ENCODE results near the gene TMX3.
A peak's percentile ranks its signal among the peaks of the same experiment; 100 is the strongest.

Gene TMX3, protein sequence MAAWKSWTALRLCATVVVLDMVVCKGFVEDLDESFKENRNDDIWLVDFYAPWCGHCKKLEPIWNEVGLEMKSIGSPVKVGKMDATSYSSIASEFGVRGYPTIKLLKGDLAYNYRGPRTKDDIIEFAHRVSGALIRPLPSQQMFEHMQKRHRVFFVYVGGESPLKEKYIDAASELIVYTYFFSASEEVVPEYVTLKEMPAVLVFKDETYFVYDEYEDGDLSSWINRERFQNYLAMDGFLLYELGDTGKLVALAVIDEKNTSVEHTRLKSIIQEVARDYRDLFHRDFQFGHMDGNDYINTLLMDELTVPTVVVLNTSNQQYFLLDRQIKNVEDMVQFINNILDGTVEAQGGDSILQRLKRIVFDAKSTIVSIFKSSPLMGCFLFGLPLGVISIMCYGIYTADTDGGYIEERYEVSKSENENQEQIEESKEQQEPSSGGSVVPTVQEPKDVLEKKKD

DNA sequence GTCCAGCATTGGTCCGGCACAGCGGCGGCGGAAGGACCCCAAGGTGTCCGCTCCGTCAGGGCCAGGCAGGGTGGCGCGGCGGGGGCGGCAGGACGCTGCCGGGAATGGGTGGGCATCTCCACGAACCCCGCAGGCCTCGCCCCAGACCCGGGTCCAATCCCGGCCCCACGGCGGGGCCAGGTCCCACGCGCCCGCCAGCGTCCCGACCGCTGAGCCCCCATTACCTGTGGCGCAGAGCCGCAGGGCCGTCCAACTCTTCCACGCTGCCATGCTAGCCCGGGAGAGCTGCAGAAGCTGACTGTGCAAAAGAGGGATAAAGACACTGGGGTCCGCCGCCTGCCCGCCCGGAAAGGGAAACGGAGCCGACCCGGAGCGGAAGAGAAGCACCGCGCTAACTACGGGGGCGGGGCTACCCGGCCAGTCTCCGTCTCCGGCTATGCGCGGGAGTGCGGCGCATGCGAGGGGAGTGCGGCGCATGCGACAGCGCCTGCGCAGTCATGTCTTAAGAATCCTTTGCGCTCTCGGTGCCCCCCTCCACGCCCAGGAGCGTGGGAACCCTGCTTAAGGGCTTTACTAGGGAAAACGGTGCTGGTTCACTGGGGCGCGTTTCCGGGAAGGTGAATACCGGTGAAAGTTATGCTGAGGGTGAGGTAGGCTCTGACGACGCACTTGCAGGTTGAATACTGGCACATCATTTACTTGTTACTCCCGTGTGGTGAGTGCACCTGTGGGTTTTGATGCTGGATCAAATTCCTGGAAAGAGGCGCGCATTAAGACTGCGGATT, at the start of gene TMX3:
TSS of gene TMX3 (minus strand) at position 397 of the 785 bp plus-strand sequence. CDS start at position 270, 127 bp downstream.
- TF ChIP-seq, protein P1, sequence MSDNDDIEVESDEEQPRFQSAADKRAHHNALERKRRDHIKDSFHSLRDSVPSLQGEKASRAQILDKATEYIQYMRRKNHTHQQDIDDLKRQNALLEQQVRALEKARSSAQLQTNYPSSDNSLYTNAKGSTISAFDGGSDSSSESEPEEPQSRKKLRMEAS (IDR thresholded peaks at IDR 0.05; ENCODE audit: low read depth, low read length): peak; percentile 73
- TF ChIP-seq, protein P2, sequence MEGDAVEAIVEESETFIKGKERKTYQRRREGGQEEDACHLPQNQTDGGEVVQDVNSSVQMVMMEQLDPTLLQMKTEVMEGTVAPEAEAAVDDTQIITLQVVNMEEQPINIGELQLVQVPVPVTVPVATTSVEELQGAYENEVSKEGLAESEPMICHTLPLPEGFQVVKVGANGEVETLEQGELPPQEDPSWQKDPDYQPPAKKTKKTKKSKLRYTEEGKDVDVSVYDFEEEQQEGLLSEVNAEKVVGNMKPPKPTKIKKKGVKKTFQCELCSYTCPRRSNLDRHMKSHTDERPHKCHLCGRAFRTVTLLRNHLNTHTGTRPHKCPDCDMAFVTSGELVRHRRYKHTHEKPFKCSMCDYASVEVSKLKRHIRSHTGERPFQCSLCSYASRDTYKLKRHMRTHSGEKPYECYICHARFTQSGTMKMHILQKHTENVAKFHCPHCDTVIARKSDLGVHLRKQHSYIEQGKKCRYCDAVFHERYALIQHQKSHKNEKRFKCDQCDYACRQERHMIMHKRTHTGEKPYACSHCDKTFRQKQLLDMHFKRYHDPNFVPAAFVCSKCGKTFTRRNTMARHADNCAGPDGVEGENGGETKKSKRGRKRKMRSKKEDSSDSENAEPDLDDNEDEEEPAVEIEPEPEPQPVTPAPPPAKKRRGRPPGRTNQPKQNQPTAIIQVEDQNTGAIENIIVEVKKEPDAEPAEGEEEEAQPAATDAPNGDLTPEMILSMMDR (IDR thresholded peaks at IDR 0.05; ENCODE audit: low read depth, low read length): no peak
- TF ChIP-seq MYC (IDR thresholded peaks at IDR 0.05; ENCODE audit: low read depth, low read length) (peak; percentile 43; the same call in 1 of the 2 replicates), POLR2A (IDR thresholded peaks at IDR 0.05; ENCODE audit: extremely low read depth, insufficient read length) (peak; percentile 62)
- peak within 1 kb of the TSS; percentile 97 for H3K4me3 ChIP-seq (ENCODE audit: low read depth, low read length)
- DNase-seq (ENCODE audit: low read depth): peak; percentile 94

DNA sequence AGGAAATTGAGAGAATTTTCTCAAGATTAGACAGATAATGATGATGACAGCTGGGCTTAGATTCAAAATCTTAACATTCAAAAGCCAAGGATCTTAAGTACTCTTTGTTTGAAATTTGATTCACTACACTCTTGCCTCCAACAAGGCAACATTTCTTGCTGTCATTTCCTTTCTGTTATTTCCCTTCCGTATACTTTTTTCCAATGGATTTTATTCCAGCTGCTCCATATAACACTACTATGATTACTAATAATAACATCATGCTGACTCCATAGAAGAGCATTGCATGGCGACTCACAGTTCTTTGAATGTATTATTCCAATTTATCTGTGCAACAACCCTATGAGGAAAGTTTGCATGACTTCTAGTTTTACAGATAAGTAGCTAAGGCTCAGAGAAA, 49.1 kb upstream of the TMX3 start:
- DNase-seq (ENCODE audit: low read depth): no peak

DNA sequence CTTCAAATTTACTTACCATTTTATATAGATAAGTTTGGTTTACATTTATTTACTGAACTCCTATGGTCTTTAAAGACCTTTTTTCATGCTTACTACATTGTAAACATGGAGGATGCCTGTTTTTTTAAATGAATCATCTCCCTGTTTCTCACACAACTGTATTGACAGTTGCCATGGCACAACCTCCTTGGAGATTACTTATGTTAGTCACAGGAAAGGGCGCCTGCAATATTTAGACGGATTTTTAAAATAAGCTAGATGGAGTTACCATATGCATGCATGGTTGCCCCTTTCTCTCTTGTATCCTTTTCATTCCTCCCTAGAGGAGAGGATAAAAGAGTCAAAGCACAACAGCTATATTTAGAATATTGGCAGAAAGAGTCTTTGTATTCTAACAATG, 48.2 kb upstream of the TMX3 start:
- H3K4me3 ChIP-seq (ENCODE audit: low read depth, low read length): no peak overlapping the region
- DNase-seq (ENCODE audit: low read depth): no peak
- TF ChIP-seq, protein P1 (IDR thresholded peaks at IDR 0.05; ENCODE audit: low read depth, low read length): no peak

More for the DNA sequence above, 49.1 kb upstream of the TMX3 start:
- TF ChIP-seq POLR2A (IDR thresholded peaks at IDR 0.05; ENCODE audit: extremely low read depth, insufficient read length): no peak
- TF ChIP-seq MYC (IDR thresholded peaks at IDR 0.05; ENCODE audit: low read depth, low read length): no peak
- TF ChIP-seq, protein P2 (IDR thresholded peaks at IDR 0.05; ENCODE audit: low read depth, low read length): no peak
- TF ChIP-seq, protein P1 (IDR thresholded peaks at IDR 0.05; ENCODE audit: low read depth, low read length): no peak
- no peak overlapping the region for H3K4me3 ChIP-seq (ENCODE audit: low read depth, low read length)

DNA sequence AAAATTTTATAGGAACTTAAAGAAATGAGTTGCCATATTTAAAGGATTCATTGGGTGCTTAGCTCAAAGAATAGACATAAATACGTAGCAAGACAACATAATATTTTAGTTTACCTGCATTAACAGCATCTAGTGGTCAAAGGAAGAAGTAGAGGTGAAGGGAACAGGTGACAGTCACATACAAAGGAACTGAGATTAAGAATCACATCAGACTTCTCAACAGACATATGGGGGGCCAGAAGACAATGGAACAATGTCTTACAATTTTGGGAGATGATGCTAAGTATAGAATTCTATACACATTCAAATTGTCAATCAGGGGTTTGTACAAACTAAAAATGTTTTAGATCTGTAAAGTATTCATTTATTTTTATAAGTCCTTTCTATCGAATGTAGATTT, 44.4 kb upstream of the TMX3 start:
- H3K4me3 ChIP-seq (ENCODE audit: low read depth, low read length): no peak overlapping the region
- TF ChIP-seq, protein P2 (IDR thresholded peaks at IDR 0.05; ENCODE audit: low read depth, low read length): no peak
- TF ChIP-seq MYC (IDR thresholded peaks at IDR 0.05; ENCODE audit: low read depth, low read length) (no peak), POLR2A (IDR thresholded peaks at IDR 0.05; ENCODE audit: extremely low read depth, insufficient read length) (no peak)
- TF ChIP-seq, protein P1 (IDR thresholded peaks at IDR 0.05; ENCODE audit: low read depth, low read length): no peak
- DNase-seq (ENCODE audit: low read depth): no peak

DNA sequence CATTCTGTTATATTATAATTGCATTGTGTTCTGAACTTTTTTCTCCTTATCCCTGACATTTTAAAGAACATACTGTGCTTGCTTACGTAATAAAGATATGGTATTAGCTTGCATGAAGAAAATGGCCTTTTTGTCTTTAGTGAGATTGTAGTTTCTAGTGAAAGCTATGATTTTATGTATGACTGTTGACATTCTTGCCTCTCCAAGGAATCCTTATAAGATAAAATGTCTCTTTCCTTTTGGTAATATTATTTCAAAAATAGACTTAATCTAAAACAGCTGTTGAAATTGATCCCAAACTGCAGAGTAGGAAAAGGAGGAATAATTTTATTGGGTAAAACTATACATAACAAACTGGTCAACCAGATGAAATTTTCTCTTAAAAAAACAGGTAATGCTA, 42.2 kb upstream of the TMX3 start:
- no peak for DNase-seq (ENCODE audit: low read depth)
- TF ChIP-seq POLR2A (IDR thresholded peaks at IDR 0.05; ENCODE audit: extremely low read depth, insufficient read length) (no peak), MYC (IDR thresholded peaks at IDR 0.05; ENCODE audit: low read depth, low read length) (no peak)
- TF ChIP-seq, protein P2 (IDR thresholded peaks at IDR 0.05; ENCODE audit: low read depth, low read length): no peak
- TF ChIP-seq, protein P1 (IDR thresholded peaks at IDR 0.05; ENCODE audit: low read depth, low read length): no peak
- no peak overlapping the region for H3K4me3 ChIP-seq (ENCODE audit: low read depth, low read length)

Data from NB4 (cell line).